NT2/D1 (cell line): ENCODE data around the gene DLAT.

Experiments used
- DNase-seq: peaks from one replicate; pipeline ENCODE4 v3.0.0-alpha.2; 2011; ENCODE audit warnings: low read depth, low spot score
- H3K27me3 ChIP-seq: 2 replicates; pipeline ENCODE4 v1.6.0; 2011; ENCODE audit warnings: mild to moderate bottlenecking; ENCODE audit not compliant: insufficient read length, insufficient read depth
- H3K36me3 ChIP-seq: 2 replicates; pipeline ENCODE4 v1.6.1; 2011; ENCODE audit warnings: mild to moderate bottlenecking, low read length, mixed read lengths; ENCODE audit not compliant: insufficient read depth, insufficient read length
- H3K4me1 ChIP-seq: 2 replicates; pipeline ENCODE4 v1.5.1; 2011; ENCODE audit not compliant: insufficient read depth, insufficient read length
- H3K4me3 ChIP-seq: 2 replicates; pipeline ENCODE4 v1.5.1; 2011; ENCODE audit warnings: low read depth; ENCODE audit not compliant: insufficient read length
- H3K9ac ChIP-seq: 2 replicates; pipeline ENCODE4 v1.6.0; 2011; ENCODE audit warnings: low read depth; ENCODE audit not compliant: insufficient read length
- H3K9me3 ChIP-seq: 2 replicates; pipeline ENCODE4 v1.5.1; 2011; ENCODE audit warnings: mild to moderate bottlenecking, low read length; ENCODE audit not compliant: insufficient read depth
- SUZ12 ChIP-seq: IDR thresholded peaks from 2 replicates; pipeline ENCODE4 v1.6.1; 2011; ENCODE audit not compliant: insufficient read length, insufficient read depth; ENCODE audit errors: extremely low read depth
- YY1 ChIP-seq: IDR thresholded peaks from 2 replicates; pipeline ENCODE4 v1.6.1; 2011; ENCODE audit not compliant: insufficient read length, insufficient read depth
- ZNF274 ChIP-seq: IDR thresholded peaks from 2 replicates; pipeline ENCODE4 v1.6.1; 2011; ENCODE audit warnings: mild to moderate bottlenecking, low read depth, low read length

DLAT gene

GRCh38 chr11:111981270-111981669 is 43.9 kb upstream of the DLAT start:
- no peaks in the 10 kb centered on the region for H3K27me3 ChIP-seq
- H3K36me3 ChIP-seq, result peaks cover 4% of the 10 kb centered on the region
- TF ChIP-seq YY1, result no peak
- no peak for TF ChIP-seq SUZ12
- TF ChIP-seq ZNF274, result no peak
- H3K4me1 ChIP-seq, result peaks cover 2% of the 10 kb centered on the region
- no peak for DNase-seq
- no peaks in the 10 kb centered on the region for H3K9me3 ChIP-seq
- no peak overlapping the region for H3K9ac ChIP-seq
- no peak overlapping the region for H3K4me3 ChIP-seq

GRCh38 chr11:111982019-111982464 is 43.2 kb upstream of the DLAT start:
- TF ChIP-seq YY1, result no peak
- TF ChIP-seq ZNF274, result no peak
- no peak for TF ChIP-seq SUZ12
- no peaks in the 10 kb centered on the region for H3K9me3 ChIP-seq
- H3K4me3 ChIP-seq, result no peak overlapping the region
- H3K27me3 ChIP-seq, result no peaks in the 10 kb centered on the region
- peaks cover 4% of the 10 kb centered on the region for H3K36me3 ChIP-seq
- DNase-seq, result peak; percentile 77
- H3K4me1 ChIP-seq, result peaks cover 2% of the 10 kb centered on the region
- peak overlapping the region; percentile 18 for H3K9ac ChIP-seq

DNA sequence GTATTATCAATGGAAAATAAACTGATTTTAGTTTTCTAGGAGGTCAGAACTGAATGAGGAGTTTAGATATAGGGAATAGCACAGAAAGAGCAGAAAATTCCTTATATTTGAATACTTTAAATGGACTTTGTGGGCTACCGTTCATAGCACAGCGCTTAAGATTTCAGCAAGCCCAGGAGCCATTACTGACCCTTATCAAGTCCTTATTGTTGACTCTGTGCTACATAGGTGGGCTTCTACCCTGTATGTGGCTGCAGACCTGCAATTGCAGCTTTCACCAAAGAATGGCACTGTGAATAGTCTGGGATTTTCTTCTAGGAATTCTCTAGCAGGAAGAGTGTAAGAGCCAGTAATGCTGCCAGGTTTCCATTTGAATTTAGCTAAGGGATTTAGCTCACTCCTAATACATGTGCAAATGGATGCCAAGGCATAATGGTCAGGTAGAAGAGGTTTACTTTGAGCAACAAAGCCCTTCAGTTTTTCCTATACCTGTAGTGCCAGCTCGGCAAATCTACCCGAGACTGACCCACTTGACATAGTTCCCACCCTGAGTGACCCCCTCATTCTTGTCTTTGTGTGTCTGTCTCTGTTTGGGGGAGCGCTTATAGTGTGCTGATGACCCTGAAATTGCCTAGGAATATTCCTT is 42.5 kb upstream of the DLAT start:
- Histone ChIP-seq H3K9ac (no peak overlapping the region), H3K36me3 (peaks cover 4% of the 10 kb centered on the region), H3K27me3 (no peaks in the 10 kb centered on the region), H3K9me3 (no peaks in the 10 kb centered on the region), H3K4me1 (peaks cover under 1% of the 10 kb centered on the region), H3K4me3 (no peak overlapping the region)
- no peak for TF ChIP-seq SUZ12
- TF ChIP-seq ZNF274, result no peak
- DNase-seq, result no peak

DNA sequence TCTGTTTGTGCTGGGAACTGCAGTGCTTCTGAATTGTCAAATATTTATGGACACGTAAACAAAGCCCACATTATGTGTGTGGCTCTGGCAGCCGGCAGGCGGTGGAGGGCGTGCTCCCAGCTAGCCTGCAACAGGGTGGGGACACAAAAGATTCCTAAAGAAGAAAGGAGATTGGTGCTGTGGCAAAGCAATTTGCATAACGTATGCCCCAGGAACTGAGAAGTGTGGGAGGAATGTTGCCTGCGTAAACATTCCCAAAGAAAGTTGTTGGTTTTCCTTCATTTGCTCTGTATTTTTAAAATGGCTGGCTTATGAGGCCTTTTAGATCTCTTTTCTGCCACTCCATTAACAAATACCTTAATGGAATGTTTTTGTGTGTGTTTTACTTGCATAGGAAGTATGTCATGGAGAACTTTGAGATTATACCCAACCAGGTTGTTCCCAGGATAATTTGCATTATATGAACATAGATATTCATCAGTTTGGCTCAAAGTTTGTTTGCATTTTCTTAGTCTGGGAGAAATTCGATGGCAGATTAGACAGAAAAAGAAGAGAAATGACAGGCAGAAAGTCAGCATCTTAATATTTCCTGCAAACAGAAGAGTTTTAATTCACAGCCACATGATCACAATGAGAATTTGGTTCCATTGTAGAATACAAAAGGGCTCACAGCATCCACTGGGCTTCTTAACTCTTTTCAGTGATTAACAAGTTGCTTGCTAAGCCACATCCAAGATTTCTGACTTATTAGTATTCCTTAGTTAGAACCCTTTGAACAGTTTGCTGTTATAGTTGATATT is 41.8 kb upstream of the DLAT start:
- Histone ChIP-seq H3K4me1 (no peaks in the 10 kb centered on the region), H3K27me3 (no peaks in the 10 kb centered on the region), H3K9me3 (no peaks in the 10 kb centered on the region), H3K4me3 (no peak overlapping the region), H3K9ac (no peak overlapping the region), H3K36me3 (peaks cover 4% of the 10 kb centered on the region)
- DNase-seq, result peak; percentile 80
- TF ChIP-seq ZNF274 (no peak), YY1 (no peak), SUZ12 (no peak)

GRCh38 chr11:111986589-111986988 is 38.6 kb upstream of the DLAT start:
- Histone ChIP-seq H3K4me1 (no peaks in the 10 kb centered on the region), H3K4me3 (no peak overlapping the region), H3K27me3 (no peaks in the 10 kb centered on the region), H3K9ac (no peak overlapping the region), H3K36me3 (peaks cover 4% of the 10 kb centered on the region), H3K9me3 (no peaks in the 10 kb centered on the region)
- no peak for TF ChIP-seq ZNF274
- no peak for TF ChIP-seq YY1
- no peak for TF ChIP-seq SUZ12
- no peak for DNase-seq

DNA sequence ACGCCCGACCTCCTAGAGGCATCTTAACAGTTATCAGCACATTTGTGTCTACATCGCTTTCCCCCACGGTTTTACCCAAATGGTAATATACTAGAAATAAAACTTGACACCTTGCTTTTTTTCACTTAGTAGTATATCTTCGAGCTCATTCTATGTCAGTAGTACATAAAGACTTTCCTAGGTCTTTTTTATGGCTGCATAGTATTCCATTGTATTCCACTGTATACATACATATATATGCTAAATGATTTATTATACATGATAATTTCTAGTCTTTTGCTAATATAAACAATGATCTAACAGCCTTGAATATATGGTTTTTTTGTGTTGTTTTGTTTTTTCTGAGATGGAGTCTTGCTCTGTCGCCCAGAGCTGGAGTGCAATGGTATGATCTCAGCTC is 34.8 kb upstream of the DLAT start:
- no peaks in the 10 kb centered on the region for H3K4me1 ChIP-seq

GRCh38 chr11:111992206-111992855 is 32.9 kb upstream of the DLAT start:
- Histone ChIP-seq H3K4me1 (no peaks in the 10 kb centered on the region), H3K4me3 (no peak overlapping the region), H3K9ac (no peak overlapping the region), H3K36me3 (peaks cover 15% of the 10 kb centered on the region), H3K9me3 (no peaks in the 10 kb centered on the region), H3K27me3 (no peaks in the 10 kb centered on the region)
- TF ChIP-seq ZNF274 (no peak), SUZ12 (no peak), YY1 (no peak)
- no peak for DNase-seq

More for the DNA sequence above, 34.8 kb upstream of the DLAT start:
- Histone ChIP-seq H3K9me3 (no peaks in the 10 kb centered on the region), H3K36me3 (peaks cover 11% of the 10 kb centered on the region), H3K4me3 (no peak overlapping the region), H3K27me3 (no peaks in the 10 kb centered on the region), H3K9ac (no peak overlapping the region)
- TF ChIP-seq YY1 (no peak), SUZ12 (no peak), ZNF274 (no peak)
- DNase-seq, result no peak
